IPS DF 6.9 (cell line): ENCODE measurements around the gene ZBP1.

ENCODE experiments used
- DNase-seq: peaks from one replicate; pipeline ENCODE4 v3.0.0-alpha.2; 2013; ENCODE audit warnings: low read depth, low spot score
- H3K27ac ChIP-seq: one replicate; pipeline ENCODE4 v1.5.1; 2013; ENCODE audit warnings: low read length, control low read depth
- H3K27me3 ChIP-seq: 2 replicates; pipeline ENCODE4 v1.6.1; 2013; ENCODE audit warnings: mild to moderate bottlenecking, low read length; ENCODE audit not compliant: control insufficient read depth, insufficient read depth
- H3K36me3 ChIP-seq: 2 replicates; pipeline ENCODE4 v1.6.1; 2013; ENCODE audit warnings: low read length; ENCODE audit not compliant: control insufficient read depth, insufficient read depth
- H3K4me1 ChIP-seq: 2 replicates; pipeline ENCODE4 v1.6.1; 2013; ENCODE audit warnings: low read length; ENCODE audit not compliant: control insufficient read depth, insufficient read depth
- H3K4me3 ChIP-seq: 2 replicates; pipeline ENCODE4 v1.5.1; 2013; ENCODE audit warnings: mild to moderate bottlenecking, low read length
- H3K9me3 ChIP-seq: 2 replicates; pipeline ENCODE4 v1.6.1; 2013; ENCODE audit warnings: low read length, inconsistent platforms; ENCODE audit not compliant: control insufficient read depth, insufficient read depth
- WGBS: extraction: QIAGEN DNeasy Blood & Tissue Kit; methylation state at CpG from one replicate; pipeline ENCODE4 v1.1.7; 2013; ENCODE audit warnings: mixed read lengths, missing lambda C conversion rate; ENCODE audit not compliant: insufficient read length, insufficient coverage; 5-methylcytosine and 5-hydroxymethylcytosine counted together

The ZBP1 gene

GRCh38 chr20:57663681-57664451, 43.6 kb upstream of the ZBP1 start:
- no peak for DNase-seq
- WGBS = no CpG with 5 or more reads among the region's 27 CpGs
- Histone ChIP-seq H3K27ac (no peak overlapping the region), H3K4me3 (no peak overlapping the region), H3K4me1 (peaks cover 7% of the 10 kb centered on the region), H3K27me3 (no peaks in the 10 kb centered on the region), H3K9me3 (no peaks in the 10 kb centered on the region), H3K36me3 (peaks cover 5% of the 10 kb centered on the region; the same call in 1 of the 2 replicates)

- no CpG with 5 or more reads among the region's 9 CpGs for WGBS
- H3K9me3 ChIP-seq = no peaks in the 10 kb centered on the region
- H3K4me1 ChIP-seq = peaks cover 7% of the 10 kb centered on the region
- peaks cover 11% of the 10 kb centered on the region for H3K36me3 ChIP-seq
- no peak for DNase-seq
- no peak overlapping the region for H3K27ac ChIP-seq
- H3K27me3 ChIP-seq = no peaks in the 10 kb centered on the region
- H3K4me3 ChIP-seq = no peak overlapping the region
Measured at GRCh38 chr20:57663241-57663640, 43.0 kb upstream of the ZBP1 start.

GRCh38 chr20:57662456-57663240, 42.4 kb upstream of the ZBP1 start:
- Histone ChIP-seq H3K27me3 (no peaks in the 10 kb centered on the region), H3K4me3 (no peak overlapping the region), H3K27ac (no peak overlapping the region), H3K9me3 (no peaks in the 10 kb centered on the region), H3K36me3 (peaks cover 11% of the 10 kb centered on the region), H3K4me1 (peaks cover 3% of the 10 kb centered on the region)
- DNase-seq = no peak
- no CpG with 5 or more reads among the region's 21 CpGs for WGBS

GRCh38 chr20:57661746-57662455, 41.7 kb upstream of the ZBP1 start:
- no peak for DNase-seq
- Histone ChIP-seq H3K4me1 (peaks cover 2% of the 10 kb centered on the region), H3K9me3 (no peaks in the 10 kb centered on the region), H3K27me3 (no peaks in the 10 kb centered on the region), H3K4me3 (no peak overlapping the region), H3K27ac (no peak overlapping the region), H3K36me3 (peaks cover 16% of the 10 kb centered on the region)
- WGBS = no CpG with 5 or more reads among the region's 26 CpGs

GRCh38 chr20:57660922-57661745, 40.9 kb upstream of the ZBP1 start:
- no CpG with 5 or more reads among the region's 31 CpGs for WGBS
- no peak for DNase-seq
- Histone ChIP-seq H3K9me3 (no peaks in the 10 kb centered on the region), H3K27me3 (no peaks in the 10 kb centered on the region), H3K4me1 (peaks cover 2% of the 10 kb centered on the region), H3K4me3 (no peak overlapping the region), H3K27ac (no peak overlapping the region), H3K36me3 (peaks cover 19% of the 10 kb centered on the region)

- Histone ChIP-seq H3K27ac (no peak overlapping the region), H3K4me1 (peaks cover 2% of the 10 kb centered on the region), H3K4me3 (no peak overlapping the region), H3K27me3 (no peaks in the 10 kb centered on the region), H3K9me3 (no peaks in the 10 kb centered on the region), H3K36me3 (peaks cover 20% of the 10 kb centered on the region)
- no peak for DNase-seq
- 100% methylated on average over 11 of the region's 13 CpGs for WGBS
Measured at GRCh38 chr20:57660181-57660921, 40.1 kb upstream of the ZBP1 start.

- no CpG with 5 or more reads among the region's 24 CpGs for WGBS
- peaks cover 20% of the 10 kb centered on the region for H3K36me3 ChIP-seq
- no peak for DNase-seq
Measured at GRCh38 chr20:57659517-57660180, 39.4 kb upstream of the ZBP1 start.

GRCh38 chr20:57658833-57659516, 38.7 kb upstream of the ZBP1 start:
- DNase-seq = no peak
- H3K4me1 ChIP-seq = peaks cover 2% of the 10 kb centered on the region
- no CpG with 5 or more reads among the region's 25 CpGs for WGBS
- H3K27ac ChIP-seq = no peak overlapping the region
- H3K27me3 ChIP-seq = no peaks in the 10 kb centered on the region
- H3K36me3 ChIP-seq = peaks cover 20% of the 10 kb centered on the region
- no peak overlapping the region for H3K4me3 ChIP-seq
- no peaks in the 10 kb centered on the region for H3K9me3 ChIP-seq

More at GRCh38 chr20:57659517-57660180, 39.4 kb upstream of the ZBP1 start:
- no peaks in the 10 kb centered on the region for H3K9me3 ChIP-seq
- no peaks in the 10 kb centered on the region for H3K27me3 ChIP-seq
- H3K27ac ChIP-seq = no peak overlapping the region
- H3K4me1 ChIP-seq = peaks cover 2% of the 10 kb centered on the region
- H3K4me3 ChIP-seq = no peak overlapping the region

- Histone ChIP-seq H3K36me3 (peaks cover 20% of the 10 kb centered on the region), H3K9me3 (no peaks in the 10 kb centered on the region), H3K27me3 (no peaks in the 10 kb centered on the region), H3K27ac (no peak overlapping the region), H3K4me3 (no peak overlapping the region), H3K4me1 (peaks cover 2% of the 10 kb centered on the region)
- WGBS = no CpG with 5 or more reads among the region's 8 CpGs
- no peak for DNase-seq
Measured at GRCh38 chr20:57658447-57658832, 38.2 kb upstream of the ZBP1 start.
